Brain microvascular endothelial cell (primary cell): Measurements from ENCODE around the gene ALPK1.
A peak's percentile ranks its signal among the peaks of the same experiment; 100 is the strongest.

Source experiments
- DNase-seq: peaks from one replicate; pipeline ENCODE4 v3.0.0-alpha.2; 2020
- H3K27ac ChIP-seq: fragments of 250-450 bp; sonication (Bioruptor Pico); 2 replicates; pipeline ENCODE4 v1.5.1; 2020; ENCODE audit warnings: mild to moderate bottlenecking, moderate library complexity
- H3K27me3 ChIP-seq: fragments of 250-450 bp; sonication (Bioruptor Pico); replicated peaks from 2 replicates; pipeline ENCODE4 v1.5.1; 2020; ENCODE audit warnings: mild to moderate bottlenecking
- H3K36me3 ChIP-seq: fragments of 250-450 bp; sonication (Bioruptor Pico); replicated peaks from 2 replicates; pipeline ENCODE4 v1.5.1; 2020; ENCODE audit warnings: mild to moderate bottlenecking
- H3K4me3 ChIP-seq: 2 replicates; pipeline ENCODE4 v1.5.1; 2011; ENCODE audit warnings: low read depth, mild to moderate bottlenecking, control low read depth, low read length, moderate library complexity
- CTCF ChIP-seq: IDR thresholded peaks from 2 replicates; pipeline ENCODE4 v1.5.1; 2011; ENCODE audit warnings: low read depth, mild to moderate bottlenecking, moderate library complexity, low read length, control low read depth, inconsistent platforms; ENCODE audit errors: missing control alignments
- in situ Hi-C: cut with HindIII; loops from 2 replicates; pipeline ENCODE4 v1.10.0; 2017; ENCODE audit warnings: low sequenced_read_pairs, low pct_ligation_motif_present

Gene ALPK1

GRCh38 chr4:112282860-112283667 is 14.1 kb upstream of the ALPK1 start:
- Histone ChIP-seq H3K4me3 (no peak overlapping the region), H3K27me3 (no peaks in the 10 kb centered on the region), H3K27ac (no peak overlapping the region), H3K36me3 (no peaks in the 10 kb centered on the region)
- DNase-seq: no peak
- TF ChIP-seq CTCF: no peak
- in situ Hi-C loops: no loop called here

- TF ChIP-seq CTCF: no peak
- DNase-seq: no peak
- Histone ChIP-seq H3K27ac (no peak overlapping the region), H3K4me3 (peak overlapping the region; percentile 73), H3K36me3 (no peaks in the 10 kb centered on the region), H3K27me3 (no peaks in the 10 kb centered on the region)
- in situ Hi-C loops: no loop called here
Measured at GRCh38 chr4:112284166-112284565, 13.0 kb upstream of the ALPK1 start.

- TF ChIP-seq CTCF: no peak
- Histone ChIP-seq H3K4me3 (peak overlapping the region; percentile 73), H3K27ac (peak overlapping the region; percentile 9), H3K27me3 (no peaks in the 10 kb centered on the region), H3K36me3 (no peaks in the 10 kb centered on the region)
- DNase-seq: no peak
- in situ Hi-C loops: no loop called here
Measured at GRCh38 chr4:112284662-112285411, 12.3 kb upstream of the ALPK1 start.

GRCh38 chr4:112287258-112287989 is 9.7 kb upstream of the ALPK1 start:
- no peak for TF ChIP-seq CTCF
- Histone ChIP-seq H3K36me3 (no peaks in the 10 kb centered on the region), H3K27ac (no peak overlapping the region), H3K27me3 (no peaks in the 10 kb centered on the region), H3K4me3 (no peak overlapping the region)
- in situ Hi-C loops: no loop called here
- no peak for DNase-seq

GRCh38 chr4:112288455-112288854 is 8.7 kb upstream of the ALPK1 start:
- Histone ChIP-seq H3K4me3 (no peak overlapping the region), H3K27me3 (no peaks in the 10 kb centered on the region), H3K36me3 (no peaks in the 10 kb centered on the region), H3K27ac (no peak overlapping the region)
- no peak for TF ChIP-seq CTCF
- no peak for DNase-seq
- in situ Hi-C loops: no loop called here
